Activated effector memory CD4-positive, alpha-beta T cell treated with anti-CD3 and anti-CD28 coated beads, Interleukin-2, amount 50 U/mL, for 16 hours (primary cell): ENCODE results near the gene BCHE.
"Not testable (repeated sequence)": the region's sequence is repeated elsewhere in the genome, so short reads cannot be mapped to it uniquely, and the experiment has no call there.

Source experiments
- DNase-seq: peaks from one replicate; pipeline ENCODE4 v3.0.0-alpha.2; 2020

BCHE gene

GRCh38 chr3:165816209-165816608 is 21.0 kb downstream of the BCHE start:
- DNase-seq: no peak

GRCh38 chr3:165815682-165816081 is 21.5 kb downstream of the BCHE start:
- DNase-seq: no peak

GRCh38 chr3:165814380-165814779 is 22.8 kb downstream of the BCHE start:
- no peak for DNase-seq

GRCh38 chr3:165807937-165808336 is 29.3 kb downstream of the BCHE start:
- not testable (repeated sequence) for DNase-seq

- no peak for DNase-seq
Observed at GRCh38 chr3:165805946-165806561, 31.2 kb downstream of the BCHE start.

- no peak for DNase-seq
Observed at GRCh38 chr3:165803471-165803870, 33.8 kb downstream of the BCHE start.

- DNase-seq: no peak
Observed at GRCh38 chr3:165800970-165801369, 36.3 kb downstream of the BCHE start.

- DNase-seq: no peak
Observed at GRCh38 chr3:165799026-165799425, 38.2 kb downstream of the BCHE start.

GRCh38 chr3:165797551-165797950 is 39.7 kb downstream of the BCHE start:
- no peak for DNase-seq

GRCh38 chr3:165796701-165797100 is 40.5 kb downstream of the BCHE start:
- no peak for DNase-seq

- no peak for DNase-seq
Observed at GRCh38 chr3:165788531-165788930, 48.7 kb downstream of the BCHE start.

GRCh38 chr3:165786013-165786412 is 51.2 kb downstream of the BCHE start:
- DNase-seq: no peak

- no peak for DNase-seq
Observed at GRCh38 chr3:165784337-165784736, 52.9 kb downstream of the BCHE start.

- no peak for DNase-seq
Observed at GRCh38 chr3:165783383-165783782, 53.8 kb downstream of the BCHE start.

GRCh38 chr3:165778891-165779290 is 58.3 kb downstream of the BCHE start:
- DNase-seq: no peak

- no peak for DNase-seq
Observed at GRCh38 chr3:165778456-165778855, 58.8 kb downstream of the BCHE start.

- DNase-seq: no peak
Observed at GRCh38 chr3:165775824-165776223, 61.4 kb downstream of the BCHE start.

- DNase-seq: no peak
Observed at GRCh38 chr3:165770781-165771180, 66.4 kb downstream of the BCHE start.

GRCh38 chr3:165768680-165769079 is 68.5 kb downstream of the BCHE start:
- no peak for DNase-seq

GRCh38 chr3:165759041-165759440 is 78.2 kb downstream of the BCHE start:
- DNase-seq: no peak

- no peak for DNase-seq
Observed at GRCh38 chr3:165755571-165755970, 81.7 kb downstream of the BCHE start.

GRCh38 chr3:165754219-165755007 is 82.8 kb downstream of the BCHE start:
- DNase-seq: no peak

GRCh38 chr3:165753560-165753959 is 83.7 kb downstream of the BCHE start:
- DNase-seq: no peak

- DNase-seq: no peak
Observed at GRCh38 chr3:165751637-165752036, 85.6 kb downstream of the BCHE start.

GRCh38 chr3:165749821-165750220 is 87.4 kb downstream of the BCHE start:
- DNase-seq: no peak
